H7 (cell line): ENCODE measurements around the gene PCIF1. TPM values are rescaled to one million over a fixed set of nuclear protein-coding genes. Genes with fewer than 3 reads are reported as not detected.
"Not testable (repeated sequence)": the region's sequence is repeated elsewhere in the genome, so short reads cannot be mapped to it uniquely, and the experiment has no call there.

Experiments used
- DNase-seq: peaks from one replicate; pipeline ENCODE4 v3.0.0; 2012
- H3K27me3 ChIP-seq: 2 replicates; pipeline ENCODE4 v1.6.0; 2011; ENCODE audit warnings: mild to moderate bottlenecking, low read length; ENCODE audit not compliant: control insufficient read depth, insufficient read depth
- H3K36me3 ChIP-seq: replicated peaks from 2 replicates; pipeline ENCODE4 v1.5.1; 2011; ENCODE audit warnings: low read length; ENCODE audit not compliant: control insufficient read depth, insufficient read depth
- H3K4me3 ChIP-seq: 2 replicates; pipeline ENCODE4 v1.5.1; 2011; ENCODE audit warnings: low read depth, mild to moderate bottlenecking, control low read depth, low read length, moderate library complexity; ENCODE audit not compliant: insufficient read depth
- total RNA-seq: library from RNA; depleted of rRNA; stranded (reverse); fragments of >200 nt; shearing (Covaris generic); gene quantifications from 2 replicates; pipeline ENCODE4 v1.2.3, GENCODE V29; 2014

Gene PCIF1
- total RNA-seq, 1 experiment from 2014 or later: 22.8 TPM

DNA sequence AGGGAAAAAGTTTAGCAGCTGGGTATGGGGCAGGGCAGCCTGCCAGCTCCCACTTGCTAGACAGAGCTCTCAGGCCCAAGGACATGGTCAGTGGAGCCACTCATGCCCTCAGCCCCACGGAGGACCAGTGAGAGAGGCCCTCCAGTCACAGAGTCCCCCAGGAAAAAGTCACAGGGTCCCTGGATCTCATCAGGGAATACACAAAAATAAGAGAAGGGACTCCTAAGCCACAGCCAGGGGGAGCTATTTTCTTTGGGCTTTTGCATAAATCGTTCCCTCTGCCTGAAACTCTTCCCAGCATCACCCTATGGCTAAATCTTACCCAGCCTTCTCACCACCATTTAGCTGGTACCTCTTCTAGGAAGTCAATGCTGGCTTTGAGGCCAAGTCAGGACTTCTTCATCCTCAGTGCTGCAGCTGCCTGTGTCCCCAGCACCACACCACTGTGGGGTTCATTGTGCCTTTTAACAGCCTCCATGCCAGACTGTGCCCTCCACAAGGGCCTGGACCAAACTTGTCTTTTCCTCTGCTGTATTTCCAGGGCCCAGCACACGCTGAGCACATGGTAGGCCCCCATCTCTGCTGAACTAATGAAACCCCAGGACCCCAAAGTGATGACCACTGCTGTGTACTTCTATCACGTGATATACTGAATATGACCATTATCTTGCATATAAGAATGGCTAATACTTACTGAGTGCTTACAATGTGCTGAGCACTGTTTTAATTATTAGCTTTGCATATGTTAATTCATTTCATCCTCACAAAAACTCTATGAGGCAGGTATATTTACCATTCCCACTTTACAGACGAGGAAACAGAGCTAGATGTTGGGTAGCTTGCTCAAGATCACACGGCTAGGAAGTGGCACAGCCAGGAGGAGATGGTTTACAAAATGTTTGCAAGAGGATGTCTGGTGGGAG, 35.5 kb downstream of the PCIF1 start:
- H3K4me3 ChIP-seq: no peak overlapping the region
- H3K27me3 ChIP-seq: no peaks in the 10 kb centered on the region
- peak; percentile 87 for DNase-seq
- peaks cover 26% of the 10 kb centered on the region for H3K36me3 ChIP-seq

- H3K36me3 ChIP-seq: peaks cover 24% of the 10 kb centered on the region
- H3K4me3 ChIP-seq: peak overlapping the region; percentile 77
- no peaks in the 10 kb centered on the region for H3K27me3 ChIP-seq
- DNase-seq: peak; percentile 69
Observed at GRCh38 chr20:45970646-45971424, 36.4 kb downstream of the PCIF1 start.

DNA sequence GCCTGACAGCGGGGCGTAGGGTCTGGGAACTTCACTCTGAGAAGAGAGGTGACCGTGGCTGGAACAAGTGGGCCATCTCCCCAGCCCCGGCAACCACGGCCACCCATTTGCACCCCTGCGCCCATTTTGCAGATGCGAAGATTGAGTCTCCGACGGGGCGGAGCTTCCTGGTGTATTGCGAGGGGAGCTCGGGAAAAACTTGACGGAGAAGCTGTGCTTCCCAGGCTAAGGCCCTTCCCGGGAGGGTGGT, 36.9 kb downstream of the PCIF1 start:
- peak overlapping the region; percentile 77 for H3K4me3 ChIP-seq
- DNase-seq: no peak
- H3K36me3 ChIP-seq: peaks cover 24% of the 10 kb centered on the region
- H3K27me3 ChIP-seq: no peaks in the 10 kb centered on the region

- H3K27me3 ChIP-seq: no peaks in the 10 kb centered on the region
- peak; percentile 99 for DNase-seq
- peaks cover 24% of the 10 kb centered on the region for H3K36me3 ChIP-seq
- H3K4me3 ChIP-seq: peak within 1 kb of the TSS; percentile 77
Observed at GRCh38 chr20:45971675-45972499, 37.4 kb downstream of the PCIF1 start, which contains the start of gene ZNF335. ZNF335 (minus strand) TSS chr20:45972203; CDS start chr20:45971410, 793 bp downstream.

GRCh38 chr20:45972500-45973183, 38.2 kb downstream of the PCIF1 start:
- peak overlapping the region; percentile 77 for H3K4me3 ChIP-seq
- no peaks in the 10 kb centered on the region for H3K27me3 ChIP-seq
- H3K36me3 ChIP-seq: peaks cover 17% of the 10 kb centered on the region
- no peak for DNase-seq

DNA sequence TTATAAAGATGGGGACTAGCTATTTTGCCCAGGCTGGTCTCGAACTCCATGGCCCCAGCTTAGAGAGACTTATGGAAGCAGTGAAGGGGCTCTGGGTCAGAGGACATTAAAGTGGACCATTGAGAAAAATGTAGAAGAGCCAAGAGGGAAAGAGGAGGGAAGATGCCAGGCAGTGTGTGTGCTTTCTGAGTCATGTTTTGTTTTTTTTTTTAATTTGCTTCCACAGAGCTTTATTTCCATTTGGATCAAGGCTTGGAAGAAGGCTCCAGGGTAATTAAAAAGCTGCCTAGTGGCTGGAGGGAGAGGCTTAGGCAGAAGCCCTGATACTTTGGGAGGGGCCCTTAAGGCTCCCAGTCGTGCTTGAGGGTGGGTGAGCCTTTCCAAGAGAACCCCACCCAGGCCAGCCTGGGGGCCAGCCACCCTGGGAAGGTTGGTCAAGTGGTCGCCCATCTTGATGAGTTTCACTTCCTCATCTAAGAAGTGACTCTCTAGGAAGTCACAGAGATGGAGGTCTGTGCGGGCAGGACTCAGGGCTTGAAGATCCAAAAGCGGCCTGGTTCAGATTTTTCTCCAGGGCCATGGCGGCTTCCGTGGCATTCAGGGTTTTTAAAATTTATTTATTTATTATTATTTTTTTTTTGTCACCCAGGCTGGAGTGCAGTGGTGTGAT, 40.5 kb downstream of the PCIF1 start:
- Histone ChIP-seq H3K4me3 (no peak overlapping the region), H3K36me3 (no peaks in the 10 kb centered on the region), H3K27me3 (no peaks in the 10 kb centered on the region)
- DNase-seq: no peak

DNA sequence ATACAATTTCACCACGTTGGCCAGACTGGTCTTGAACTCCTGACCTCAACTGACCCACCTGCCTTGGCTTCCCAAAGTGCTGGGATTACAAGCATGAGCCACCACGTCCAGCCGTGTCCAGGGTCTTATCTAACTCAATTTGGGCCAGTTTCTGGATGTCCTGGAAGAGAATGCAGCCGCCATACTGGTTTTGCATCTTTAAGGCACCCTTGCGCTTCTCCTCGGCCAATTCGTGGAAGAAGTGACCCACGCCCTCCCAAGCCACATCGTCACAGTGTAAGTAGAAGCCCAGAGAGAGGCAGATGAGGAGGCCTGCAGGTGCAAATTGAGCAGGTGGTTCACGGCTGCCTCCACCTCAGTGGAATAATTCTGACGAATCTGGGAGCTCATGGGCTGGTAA, 41.2 kb downstream of the PCIF1 start:
- H3K27me3 ChIP-seq: no peaks in the 10 kb centered on the region
- no peak overlapping the region for H3K4me3 ChIP-seq
- H3K36me3 ChIP-seq: no peaks in the 10 kb centered on the region
- DNase-seq: no peak

- Histone ChIP-seq H3K27me3 (no peaks in the 10 kb centered on the region), H3K4me3 (no peak overlapping the region), H3K36me3 (no peaks in the 10 kb centered on the region)
- DNase-seq: no peak
Observed at GRCh38 chr20:45976086-45976485, 41.6 kb downstream of the PCIF1 start.

- no peak overlapping the region for H3K4me3 ChIP-seq
- H3K27me3 ChIP-seq: no peaks in the 10 kb centered on the region
- no peak for DNase-seq
- no peaks in the 10 kb centered on the region for H3K36me3 ChIP-seq
Observed at GRCh38 chr20:45981261-45981660, 46.8 kb downstream of the PCIF1 start.

GRCh38 chr20:45983279-45983743, 48.8 kb downstream of the PCIF1 start:
- Histone ChIP-seq H3K36me3 (no peaks in the 10 kb centered on the region), H3K4me3 (no peak overlapping the region)
- DNase-seq: peak; percentile 37

DNA sequence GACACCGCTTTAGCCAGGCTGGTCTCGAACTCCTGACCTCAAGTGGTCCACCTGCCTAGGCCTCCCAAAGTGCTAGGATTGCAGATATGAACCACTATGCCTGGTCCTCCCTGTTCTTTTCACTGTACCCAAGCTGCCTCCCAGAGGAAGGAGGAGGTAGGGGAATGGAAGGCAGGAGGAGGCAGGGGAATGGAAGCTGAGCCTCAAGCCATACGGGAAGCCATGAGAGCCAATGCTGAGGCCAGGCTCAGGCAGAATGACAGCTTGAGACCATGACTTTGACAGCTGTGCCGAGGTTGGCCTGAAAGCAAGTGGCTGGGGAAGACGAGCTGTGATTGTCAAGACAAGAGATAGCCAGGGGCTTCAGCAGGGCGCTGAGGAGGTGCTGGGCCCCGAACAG, 51.1 kb downstream of the PCIF1 start:
- Histone ChIP-seq H3K4me3 (no peak overlapping the region), H3K27me3 (no peaks in the 10 kb centered on the region), H3K36me3 (no peaks in the 10 kb centered on the region)
- peak; percentile 45 for DNase-seq

More at GRCh38 chr20:45983279-45983743, 48.8 kb downstream of the PCIF1 start:
- H3K27me3 ChIP-seq: no peaks in the 10 kb centered on the region

DNA sequence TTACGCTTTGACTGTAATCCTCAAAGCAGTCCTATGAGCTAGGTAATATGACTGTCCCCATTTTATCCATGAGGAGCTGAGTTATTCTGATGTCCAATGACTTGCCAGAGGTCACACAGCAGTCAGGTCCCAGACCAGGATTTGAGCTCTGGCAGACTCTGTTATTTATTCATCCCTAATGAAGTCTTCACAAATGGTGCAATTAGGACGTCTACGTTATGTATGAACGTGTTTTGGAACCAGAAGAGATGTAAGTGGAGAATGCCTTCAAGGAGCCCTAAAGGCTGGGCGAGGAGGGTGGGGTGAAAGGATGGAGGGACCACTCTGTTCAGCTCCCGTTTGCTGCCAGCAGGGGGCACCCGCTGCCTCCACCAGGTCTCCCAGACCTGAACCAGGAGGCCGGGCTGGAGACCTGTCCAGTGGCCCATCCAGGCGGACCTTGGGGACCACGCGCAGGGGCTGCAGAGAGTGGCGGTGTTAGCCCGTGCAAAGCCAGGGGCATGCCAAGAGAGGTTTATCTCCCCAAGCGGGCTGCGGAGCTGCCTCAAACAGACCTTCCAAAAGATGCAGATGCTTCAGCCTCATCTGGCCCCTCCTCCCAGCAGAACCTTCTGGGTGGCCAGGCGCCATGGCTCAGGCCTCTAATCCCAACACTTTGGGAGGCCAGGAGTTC, 52.8 kb downstream of the PCIF1 start:
- H3K36me3 ChIP-seq: no peaks in the 10 kb centered on the region
- no peaks in the 10 kb centered on the region for H3K27me3 ChIP-seq
- peak; percentile 95 for DNase-seq
- H3K4me3 ChIP-seq: no peak overlapping the region

GRCh38 chr20:45988830-45989229, 54.3 kb downstream of the PCIF1 start:
- not testable (repeated sequence) for DNase-seq, H3K27me3 ChIP-seq, H3K4me3 ChIP-seq, H3K36me3 ChIP-seq
